GM18861 (cell line): ENCODE measurements around the gene DNAJB9.

Experiments
- ATAC-seq: cut with Tn5 transposase; IDR thresholded peaks from one replicate; pipeline ENCODE4 v1.9.1; 2021; ENCODE audit not compliant: unreplicated experiment

DNAJB9 gene

DNA sequence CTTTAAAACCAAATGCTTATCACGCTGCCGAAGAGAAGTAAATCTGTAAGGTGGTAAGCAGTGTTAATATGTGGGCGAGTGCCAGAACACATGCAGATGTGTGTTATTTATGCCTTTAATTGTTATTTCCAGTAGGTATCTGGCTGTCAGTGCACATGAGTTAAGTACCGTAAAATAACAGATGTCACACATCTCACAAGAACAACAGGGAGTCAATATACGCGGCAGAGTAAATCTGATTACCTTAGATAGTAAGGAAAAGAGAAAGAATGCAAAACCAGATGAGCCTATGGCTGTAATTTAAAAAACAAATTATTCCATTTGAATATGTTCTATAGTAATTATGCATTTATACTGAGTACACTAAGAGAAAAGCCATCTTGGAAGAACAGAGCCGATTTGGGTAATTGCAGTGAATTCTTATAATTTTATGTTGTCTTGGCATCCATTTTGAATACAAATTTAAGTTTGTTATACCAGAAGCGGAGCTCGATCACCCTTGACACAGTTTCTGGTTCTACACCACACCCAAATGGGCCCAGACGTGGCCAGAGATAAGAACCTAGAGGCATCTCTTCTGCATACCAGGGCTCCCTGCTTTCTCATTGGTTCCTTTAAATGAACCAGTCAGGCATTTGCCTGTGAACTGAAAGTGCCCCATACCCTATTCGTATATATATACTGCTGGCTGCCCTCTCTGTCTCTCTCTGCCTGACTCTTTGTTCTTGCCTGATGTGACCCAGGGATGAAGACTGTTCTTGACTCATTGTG lies 34.8 kb downstream of the DNAJB9 start:
- ATAC-seq = no peak

DNA sequence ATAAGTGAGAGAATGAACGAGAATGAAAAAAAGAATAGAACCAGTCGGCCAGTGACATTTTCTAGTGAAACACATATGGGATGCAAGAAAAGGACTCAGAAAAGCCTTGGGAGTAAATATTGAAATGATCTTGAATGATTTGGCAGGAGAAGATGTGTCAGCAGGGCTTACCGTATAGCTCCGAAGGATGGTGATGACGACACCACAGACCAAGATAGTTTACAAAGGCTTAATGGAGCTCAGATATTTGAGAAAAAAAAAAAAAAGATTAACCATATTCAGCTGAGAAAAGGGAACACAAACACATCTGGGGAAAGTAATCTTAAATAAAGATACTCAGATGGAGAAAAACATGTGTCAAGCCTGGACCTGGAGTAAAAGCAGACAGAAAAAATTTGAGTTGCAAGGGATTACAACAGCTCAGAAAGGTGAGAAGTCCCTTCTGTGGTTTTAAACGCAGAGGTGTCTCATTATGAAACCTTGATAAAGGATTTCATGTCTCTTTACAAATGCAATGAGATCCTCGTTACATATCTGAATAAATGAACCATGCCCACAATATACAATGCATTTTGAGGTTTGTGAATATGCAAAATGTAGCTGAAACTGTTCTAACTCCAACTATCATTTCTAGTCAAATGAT lies 36.0 kb downstream of the DNAJB9 start:
- ATAC-seq = peak; percentile 60

DNA sequence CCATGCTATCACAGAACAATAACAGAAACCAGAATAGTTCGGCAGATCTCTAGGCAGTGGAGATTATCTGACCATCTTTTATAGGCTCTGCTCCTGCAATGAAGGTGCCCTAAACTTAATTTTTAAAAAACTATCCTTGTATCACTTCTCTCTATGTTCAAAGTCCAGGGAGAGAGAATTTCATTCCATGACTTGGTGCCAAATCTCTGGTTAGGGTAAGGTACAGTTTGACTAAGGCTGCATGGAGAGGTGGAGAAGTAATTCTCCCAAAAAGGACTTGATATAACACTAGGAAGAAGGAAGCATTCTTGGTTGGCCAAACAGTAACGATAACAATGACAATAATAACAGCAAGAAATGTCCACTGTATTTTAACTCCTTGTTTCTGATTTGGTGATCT lies 40.0 kb downstream of the DNAJB9 start:
- ATAC-seq = no peak

GRCh38 chr7:108611268-108611667 lies 41.6 kb downstream of the DNAJB9 start:
- no peak for ATAC-seq

GRCh38 chr7:108613147-108613948 lies 43.7 kb downstream of the DNAJB9 start:
- peak; percentile 84 for ATAC-seq

DNA sequence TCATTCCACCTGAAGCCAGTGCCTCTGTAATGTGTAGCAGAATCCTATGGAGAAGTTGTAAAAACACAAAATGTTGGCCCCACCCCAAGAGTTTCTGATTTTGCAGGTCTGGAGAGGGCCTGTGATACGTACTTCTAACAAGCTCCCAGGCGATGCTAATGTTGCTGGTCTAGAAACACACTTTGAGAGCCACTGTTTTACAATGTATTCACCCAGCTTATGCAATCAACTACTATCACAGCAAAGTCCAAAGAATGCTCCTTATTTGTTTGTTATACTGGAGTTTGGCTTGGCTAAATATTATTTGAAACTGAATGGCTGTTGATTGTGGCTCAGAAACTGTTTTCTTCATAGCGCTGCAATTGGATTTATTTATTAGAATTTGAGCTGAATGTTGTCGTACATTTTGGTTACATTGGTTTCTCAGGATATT lies 44.3 kb downstream of the DNAJB9 start:
- ATAC-seq = no peak

GRCh38 chr7:108614896-108615295 lies 45.2 kb downstream of the DNAJB9 start:
- no peak for ATAC-seq

GRCh38 chr7:108618056-108618455 lies 48.4 kb downstream of the DNAJB9 start:
- no peak for ATAC-seq

- peak; percentile 88 for ATAC-seq
Observed at GRCh38 chr7:108623220-108623619, 53.5 kb downstream of the DNAJB9 start.
